Measurements from ENCODE around the gene FGF4. TPM values are rescaled to one million over a fixed set of nuclear protein-coding genes. Genes with fewer than 3 reads are reported as not detected.

The FGF4 gene
- polyA plus RNA-seq, 4 donors, result 0.01 to 0.03 TPM; not detected in 2

GRCh38 chr11:69748637-69749036 lies 26.5 kb downstream of the FGF4 start:
- no peak overlapping the region for H3K4me3 ChIP-seq (ENCODE audit: low read depth in 1 of 3, low read length in 3 of 3)
- no peaks in the 10 kb centered on the region for H3K36me3 ChIP-seq (ENCODE audit: control insufficient read depth in 3 of 3, insufficient read depth in 2 of 3, low read depth in 1 of 3, low read length in 3 of 3)
- no peaks in the 10 kb centered on the region for H3K27me3 ChIP-seq (ENCODE audit: control insufficient read depth in 3 of 3, insufficient read depth in 3 of 3, low read length in 3 of 3)
- no peak overlapping the region for H3K27ac ChIP-seq (ENCODE audit: low read depth in 1 of 3, low read length in 2 of 3)
- no peak for DNase-seq
- WGBS, 3 donors, result 81 to 86% (median 82%) methylated on average over 11 of the region's 11 CpGs
- no peak for FAIRE-seq
- no peaks in the 10 kb centered on the region for H3K4me1 ChIP-seq (ENCODE audit: control insufficient read depth in 3 of 3, insufficient read depth in 2 of 3, low read depth in 1 of 3, low read length in 2 of 3)
- H3K9me3 ChIP-seq (ENCODE audit: control insufficient read depth in 2 of 2, insufficient read depth in 1 of 2, low read depth in 1 of 2, low read length in 1 of 2), result no peaks in the 10 kb centered on the region

GRCh38 chr11:69746752-69747742 lies 28.1 kb downstream of the FGF4 start:
- Histone ChIP-seq H3K36me3 (ENCODE audit: control insufficient read depth in 3 of 3, insufficient read depth in 2 of 3, low read depth in 1 of 3, low read length in 3 of 3) (no peaks in the 10 kb centered on the region), H3K27ac (ENCODE audit: low read depth in 1 of 3, low read length in 2 of 3) (no peak overlapping the region), H3K4me3 (ENCODE audit: low read depth in 1 of 3, low read length in 3 of 3) (no peak overlapping the region), H3K4me1 (ENCODE audit: control insufficient read depth in 3 of 3, insufficient read depth in 2 of 3, low read depth in 1 of 3, low read length in 2 of 3) (no peaks in the 10 kb centered on the region), H3K27me3 (ENCODE audit: control insufficient read depth in 3 of 3, insufficient read depth in 3 of 3, low read length in 3 of 3) (no peaks in the 10 kb centered on the region), H3K9me3 (ENCODE audit: control insufficient read depth in 2 of 2, insufficient read depth in 1 of 2, low read depth in 1 of 2, low read length in 1 of 2) (no peaks in the 10 kb centered on the region)
- DNase-seq, result no peak
- 62 to 70% (median 65%) methylated on average over 28 to 29 of the region's 29 CpGs for WGBS, 3 donors
- no peak for FAIRE-seq

DNA sequence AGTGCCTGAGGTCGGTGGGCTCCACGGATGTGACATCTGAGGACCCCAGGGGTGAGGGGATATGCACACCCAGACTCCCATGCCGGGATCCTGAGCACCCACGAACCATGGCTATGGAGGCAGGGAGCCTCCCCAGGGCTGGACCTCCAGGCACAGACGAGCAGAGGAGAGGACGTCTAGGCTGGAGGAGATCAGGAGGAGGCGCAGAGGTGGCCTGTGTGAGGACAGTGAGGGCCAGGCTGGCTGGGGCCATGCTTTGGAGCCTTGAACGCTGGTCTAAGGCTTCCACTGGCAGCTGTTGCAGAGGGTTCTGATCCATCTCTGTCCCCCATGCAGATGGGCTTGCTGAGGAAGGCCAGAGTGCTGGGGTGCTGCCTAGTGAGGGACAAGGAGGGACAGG lies 29.0 kb downstream of the FGF4 start:
- Histone ChIP-seq H3K4me3 (ENCODE audit: low read depth in 1 of 3, low read length in 3 of 3) (no peak overlapping the region), H3K9me3 (ENCODE audit: control insufficient read depth in 2 of 2, insufficient read depth in 1 of 2, low read depth in 1 of 2, low read length in 1 of 2) (no peaks in the 10 kb centered on the region), H3K4me1 (ENCODE audit: control insufficient read depth in 3 of 3, insufficient read depth in 2 of 3, low read depth in 1 of 3, low read length in 2 of 3) (no peaks in the 10 kb centered on the region), H3K27me3 (ENCODE audit: control insufficient read depth in 3 of 3, insufficient read depth in 3 of 3, low read length in 3 of 3) (no peaks in the 10 kb centered on the region), H3K27ac (ENCODE audit: low read depth in 1 of 3, low read length in 2 of 3) (no peak overlapping the region), H3K36me3 (ENCODE audit: control insufficient read depth in 3 of 3, insufficient read depth in 2 of 3, low read depth in 1 of 3, low read length in 3 of 3) (no peaks in the 10 kb centered on the region)
- no peak for DNase-seq
- no peak for FAIRE-seq
- WGBS, 3 donors, result 67 to 83% (median 71%) methylated on average over 8 of the region's 8 CpGs

- WGBS, 3 donors, result 74 to 82% (median 80%) methylated on average over 10 of the region's 10 CpGs
- H3K4me1 ChIP-seq (ENCODE audit: control insufficient read depth in 3 of 3, insufficient read depth in 2 of 3, low read depth in 1 of 3, low read length in 2 of 3), result no peaks in the 10 kb centered on the region
- no peaks in the 10 kb centered on the region for H3K27me3 ChIP-seq (ENCODE audit: control insufficient read depth in 3 of 3, insufficient read depth in 3 of 3, low read length in 3 of 3)
- DNase-seq (no peak), FAIRE-seq (no peak)
- H3K27ac ChIP-seq (ENCODE audit: low read depth in 1 of 3, low read length in 2 of 3), result no peak overlapping the region
- H3K9me3 ChIP-seq (ENCODE audit: control insufficient read depth in 2 of 2, insufficient read depth in 1 of 2, low read depth in 1 of 2, low read length in 1 of 2), result no peaks in the 10 kb centered on the region
- H3K36me3 ChIP-seq (ENCODE audit: control insufficient read depth in 3 of 3, insufficient read depth in 2 of 3, low read depth in 1 of 3, low read length in 3 of 3), result no peaks in the 10 kb centered on the region
- H3K4me3 ChIP-seq (ENCODE audit: low read depth in 1 of 3, low read length in 3 of 3), result no peak overlapping the region
Measured at GRCh38 chr11:69745201-69745600, 29.9 kb downstream of the FGF4 start.

DNA sequence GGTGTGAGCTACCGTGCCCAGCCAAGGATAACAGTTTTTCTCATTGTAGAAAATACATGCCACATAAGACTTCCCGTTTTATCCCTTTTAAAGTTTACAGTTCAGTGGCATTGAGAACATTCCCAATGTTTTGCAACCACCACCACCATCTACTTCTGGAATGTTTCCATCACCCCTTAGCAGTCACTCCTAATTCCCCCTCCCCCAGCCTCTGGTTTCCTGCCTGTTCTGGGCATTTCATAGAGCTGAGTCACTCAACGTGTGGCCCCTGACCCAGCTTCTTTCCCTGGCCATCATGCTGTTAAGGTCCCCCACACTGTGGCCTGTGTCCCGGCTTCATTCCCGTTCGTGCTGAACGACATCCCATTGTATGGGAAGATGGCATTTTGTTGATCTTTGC lies 30.7 kb downstream of the FGF4 start:
- no peaks in the 10 kb centered on the region for H3K27me3 ChIP-seq (ENCODE audit: control insufficient read depth in 3 of 3, insufficient read depth in 3 of 3, low read length in 3 of 3)
- no peaks in the 10 kb centered on the region for H3K9me3 ChIP-seq (ENCODE audit: control insufficient read depth in 2 of 2, insufficient read depth in 1 of 2, low read depth in 1 of 2, low read length in 1 of 2)
- DNase-seq (no peak), FAIRE-seq (no peak)
- no peaks in the 10 kb centered on the region for H3K36me3 ChIP-seq (ENCODE audit: control insufficient read depth in 3 of 3, insufficient read depth in 2 of 3, low read depth in 1 of 3, low read length in 3 of 3)
- H3K27ac ChIP-seq (ENCODE audit: low read depth in 1 of 3, low read length in 2 of 3), result no peak overlapping the region
- H3K4me3 ChIP-seq (ENCODE audit: low read depth in 1 of 3, low read length in 3 of 3), result no peak overlapping the region
- WGBS, 3 donors, result 55 to 62% (median 61%) methylated on average over 7 of the region's 7 CpGs
- H3K4me1 ChIP-seq (ENCODE audit: control insufficient read depth in 3 of 3, insufficient read depth in 2 of 3, low read depth in 1 of 3, low read length in 2 of 3), result no peaks in the 10 kb centered on the region

GRCh38 chr11:69734841-69735240 lies 40.3 kb downstream of the FGF4 start:
- Histone ChIP-seq H3K36me3 (ENCODE audit: control insufficient read depth in 3 of 3, insufficient read depth in 2 of 3, low read depth in 1 of 3, low read length in 3 of 3) (no peaks in the 10 kb centered on the region), H3K27ac (ENCODE audit: low read depth in 1 of 3, low read length in 2 of 3) (no peak overlapping the region), H3K9me3 (ENCODE audit: control insufficient read depth in 2 of 2, insufficient read depth in 1 of 2, low read depth in 1 of 2, low read length in 1 of 2) (peaks cover 0 to 25% of the 10 kb centered on the region in 2 donors), H3K4me1 (ENCODE audit: control insufficient read depth in 3 of 3, insufficient read depth in 2 of 3, low read depth in 1 of 3, low read length in 2 of 3) (no peaks in the 10 kb centered on the region), H3K27me3 (ENCODE audit: control insufficient read depth in 3 of 3, insufficient read depth in 3 of 3, low read length in 3 of 3) (peaks cover 0 to 3% (median 0%) of the 10 kb centered on the region in 3 donors), H3K4me3 (ENCODE audit: low read depth in 1 of 3, low read length in 3 of 3) (no peak overlapping the region)
- WGBS, 3 donors, result 92 to 93% (median 93%) methylated on average over 3 of the region's 3 CpGs
- DNase-seq (no peak), FAIRE-seq (no peak)

DNA sequence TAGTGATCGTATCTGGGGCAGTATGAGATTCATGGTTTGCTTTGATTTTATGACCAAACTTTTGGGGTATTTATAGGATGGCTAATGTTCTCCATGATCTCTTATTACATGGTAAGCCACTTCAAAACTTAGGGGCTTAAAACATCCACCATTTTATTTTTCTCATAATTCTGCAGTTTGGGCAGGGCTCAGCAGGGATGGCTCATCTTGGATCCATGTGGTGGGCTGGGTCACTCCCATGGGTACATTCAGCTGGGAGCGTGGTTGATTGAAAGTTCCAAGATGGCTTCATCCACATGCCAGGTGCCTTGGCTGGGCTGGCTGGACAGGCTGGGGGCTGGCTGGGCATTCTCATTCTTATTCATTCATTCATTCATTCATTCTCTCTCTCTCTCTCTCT lies 40.8 kb downstream of the FGF4 start:
- no peaks in the 10 kb centered on the region for H3K36me3 ChIP-seq (ENCODE audit: control insufficient read depth in 3 of 3, insufficient read depth in 2 of 3, low read depth in 1 of 3, low read length in 3 of 3)
- DNase-seq (no peak), FAIRE-seq (no peak)
- peaks cover 0 to 3% (median 0%) of the 10 kb centered on the region in 3 donors for H3K27me3 ChIP-seq (ENCODE audit: control insufficient read depth in 3 of 3, insufficient read depth in 3 of 3, low read length in 3 of 3)
- H3K4me1 ChIP-seq (ENCODE audit: control insufficient read depth in 3 of 3, insufficient read depth in 2 of 3, low read depth in 1 of 3, low read length in 2 of 3), result no peaks in the 10 kb centered on the region
- no peak overlapping the region for H3K27ac ChIP-seq (ENCODE audit: low read depth in 1 of 3, low read length in 2 of 3)
- H3K9me3 ChIP-seq (ENCODE audit: control insufficient read depth in 2 of 2, insufficient read depth in 1 of 2, low read depth in 1 of 2, low read length in 1 of 2), result peaks cover 0 to 25% of the 10 kb centered on the region in 2 donors
- WGBS, 3 donors, result 85 to 90% (median 87%) methylated on average over 2 of the region's 2 CpGs
- no peak overlapping the region for H3K4me3 ChIP-seq (ENCODE audit: low read depth in 1 of 3, low read length in 3 of 3)

DNA sequence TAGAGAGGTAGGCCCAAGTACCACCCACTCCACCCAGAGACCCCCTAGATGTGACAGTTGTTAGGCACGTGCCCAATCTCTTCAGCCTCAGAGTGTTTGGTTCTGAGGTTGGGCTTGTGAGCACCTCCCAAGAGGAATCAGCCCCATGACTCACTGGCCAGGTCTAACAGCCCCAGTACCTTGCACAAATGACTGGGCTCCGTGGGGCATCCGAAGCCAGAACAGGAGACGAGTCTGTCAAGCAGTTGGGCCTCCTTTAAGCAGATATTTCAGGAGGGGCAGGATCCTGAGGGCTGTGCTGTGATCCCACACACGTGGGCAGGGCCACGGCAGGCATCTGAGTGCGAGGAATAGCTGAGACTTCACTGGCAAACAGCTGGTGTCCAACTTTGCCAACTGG lies 42.2 kb downstream of the FGF4 start:
- 69 to 72% (median 69%) methylated on average over 7 of the region's 7 CpGs for WGBS, 3 donors
- Histone ChIP-seq H3K4me1 (ENCODE audit: control insufficient read depth in 3 of 3, insufficient read depth in 2 of 3, low read depth in 1 of 3, low read length in 2 of 3) (no peaks in the 10 kb centered on the region), H3K27me3 (ENCODE audit: control insufficient read depth in 3 of 3, insufficient read depth in 3 of 3, low read length in 3 of 3) (peaks cover 0 to 3% (median 0%) of the 10 kb centered on the region in 3 donors), H3K4me3 (ENCODE audit: low read depth in 1 of 3, low read length in 3 of 3) (no peak overlapping the region), H3K27ac (ENCODE audit: low read depth in 1 of 3, low read length in 2 of 3) (no peak overlapping the region), H3K36me3 (ENCODE audit: control insufficient read depth in 3 of 3, insufficient read depth in 2 of 3, low read depth in 1 of 3, low read length in 3 of 3) (no peaks in the 10 kb centered on the region), H3K9me3 (ENCODE audit: control insufficient read depth in 2 of 2, insufficient read depth in 1 of 2, low read depth in 1 of 2, low read length in 1 of 2) (peaks cover 0 to 13% of the 10 kb centered on the region in 2 donors)
- FAIRE-seq (no peak), DNase-seq (no peak)

All from small intestine (tissue), 7 donors.